HCT116 (cell line): Measurements from ENCODE around the gene GAS2. TPM values are rescaled to one million over a fixed set of nuclear protein-coding genes. Genes with fewer than 3 reads are reported as not detected.

Experiments
- ATAC-seq: fragments of 200-7000 bp; cut with Tn5 transposase; 2 replicates; pipeline ENCODE4 v1.9.1; 2020; ENCODE audit warnings: mild to moderate bottlenecking, moderate library complexity
- BruUV-seq: library from RNA; stranded (reverse); fragments of 400-500 nt; replicated peaks from 2 replicates; lab custom pipeline; 2021; lab: Mats Ljungman, UMichigan
- CTCF ChIA-PET: fragments of 300-600 bp; sonication (Branson Sonifier 250); formaldehyde crosslinking; loops from one replicate; lab custom pipeline; 2021; ENCODE audit warnings: antibody characterized with exemption; lab: Charles Lee
- POLR2A ChIA-PET: fragments of 300-600, 350-600 bp; sonication (Branson Sonifier 250); formaldehyde crosslinking; loops from one replicate; lab custom pipeline; 2021; ENCODE audit warnings: antibody characterized with exemption; lab: Charles Lee
- RAD21 ChIA-PET, 2 experiments: fragments of 300-600 bp; sonication (Branson Sonifier 250); formaldehyde crosslinking; loops; one replicate each; lab custom pipeline; 2023; ENCODE audit warnings: low total read pairs in 2 of 2; ENCODE audit not compliant: uncharacterized antibody in 2 of 2, unreplicated experiment in 2 of 2, low non-redundant PET in 1 of 2; lab: Charles Lee
- DNase-seq: peaks from one replicate; pipeline ENCODE4 v3.0.0-alpha.2; 2010; ENCODE audit warnings: low read depth, low spot score
- H2AFZ ChIP-seq: fragments of 200-600 bp; shearing (Covaris generic), sonication (generic); 2 replicates; pipeline ENCODE4 v1.6.1; 2017; ENCODE audit warnings: low read depth, mixed run types, mixed read lengths, antibody characterized with exemption, low read length; ENCODE audit not compliant: poor library complexity, severe bottlenecking
- H3K27ac ChIP-seq: 2 replicates; pipeline ENCODE4 v1.5.1; 2012; ENCODE audit warnings: low read depth, low read length
- H3K27me3 ChIP-seq: fragments of 200-600 bp; sonication (generic); 2 replicates; pipeline ENCODE4 v1.6.1; 2016; ENCODE audit warnings: mixed run types, low read length, mixed read lengths; ENCODE audit not compliant: insufficient read depth
- H3K36me3 ChIP-seq, 2 experiments: fragments of 200-500 bp in 1 of 2; fragments of 200-600 bp in 1 of 2; sonication (Bioruptor generic) in 1 of 2; sonication (generic) in 1 of 2; 2 replicates each; pipeline versions ENCODE4 v1.5.1 to v1.6.1; 2014 to 2016; ENCODE audit warnings: low read length in 2 of 2, inconsistent platforms in 1 of 2, mixed read lengths in 1 of 2, mixed run types in 1 of 2; ENCODE audit not compliant: insufficient read depth in 2 of 2, control insufficient read depth in 1 of 2
- H3K4me1 ChIP-seq, 2 experiments: fragments of 200-600 bp in 1 of 2; sonication (generic) in 1 of 2; 2 replicates each; pipeline versions ENCODE4 v1.5.1 to v1.6.1; 2012 to 2017; ENCODE audit warnings: low read length in 2 of 2, inconsistent platforms in 1 of 2, mild to moderate bottlenecking in 1 of 2, mixed read lengths in 1 of 2, mixed run types in 1 of 2, moderate library complexity in 1 of 2; ENCODE audit not compliant: insufficient read depth in 2 of 2, control insufficient read depth in 1 of 2
- H3K4me2 ChIP-seq: fragments of 200-600 bp; sonication (generic); 2 replicates; pipeline ENCODE4 v1.6.1; 2017; ENCODE audit warnings: mixed run types, low read length, mixed read lengths
- H3K4me3 ChIP-seq, 2 experiments: fragments of 200-600 bp in 1 of 2; sonication (generic) in 1 of 2; replicated peaks in 1 of 2; 2 replicates each; pipeline ENCODE4 v1.5.1; 2011 to 2016; ENCODE audit warnings: low read length in 2 of 2, control low read depth in 1 of 2, low read depth in 1 of 2, mild to moderate bottlenecking in 1 of 2, mixed read lengths in 1 of 2, mixed run types in 1 of 2
- H3K79me2 ChIP-seq: fragments of 200-600 bp; sonication (generic); 2 replicates; pipeline ENCODE4 v1.6.1; 2017; ENCODE audit warnings: mild to moderate bottlenecking, mixed run types, low read length, moderate library complexity, mixed read lengths; ENCODE audit not compliant: insufficient read depth
- H3K9ac ChIP-seq: fragments of 200-600 bp; sonication (generic); 2 replicates; pipeline ENCODE4 v1.6.1; 2016; ENCODE audit warnings: low read length, mixed read lengths
- H3K9me2 ChIP-seq: fragments of 200-600 bp; sonication (generic), shearing (Covaris generic); 2 replicates; pipeline ENCODE4 v1.6.1; 2017; ENCODE audit warnings: mixed run types, mild to moderate bottlenecking, moderate library complexity; ENCODE audit not compliant: insufficient read depth
- H3K9me3 ChIP-seq, 2 experiments: fragments of 200-500 bp in 1 of 2; fragments of 200-600 bp in 1 of 2; sonication (Bioruptor generic) in 1 of 2; sonication (generic) in 1 of 2; 2 replicates each; pipeline ENCODE4 v1.6.1; 2014 to 2017; ENCODE audit warnings: low read length in 2 of 2, mixed read lengths in 2 of 2, inconsistent platforms in 1 of 2, low read depth in 1 of 2, mild to moderate bottlenecking in 1 of 2, mixed run types in 1 of 2, moderate library complexity in 1 of 2; ENCODE audit not compliant: control insufficient read depth in 1 of 2, insufficient read depth in 1 of 2
- H4K20me1 ChIP-seq: fragments of 200-600 bp; sonication (generic), shearing (Covaris generic); 2 replicates; pipeline ENCODE4 v1.6.1; 2017; ENCODE audit warnings: mixed run types, mild to moderate bottlenecking, moderate library complexity; ENCODE audit not compliant: insufficient read depth
- CBX3 ChIP-seq: IDR thresholded peaks from 2 replicates; pipeline ENCODE4 v1.6.1; 2012; ENCODE audit warnings: low read depth
- EGR1 ChIP-seq: IDR thresholded peaks from 2 replicates; pipeline ENCODE4 v1.6.1; 2012; ENCODE audit warnings: low read depth
- ELF1 ChIP-seq: IDR thresholded peaks from 2 replicates; pipeline ENCODE4 v1.6.1; 2012; ENCODE audit warnings: low read depth, borderline replicate concordance
- EZH2 ChIP-seq: fragments of 200-600 bp; sonication (generic); IDR thresholded peaks from 2 replicates; pipeline ENCODE4 v1.6.1; 2017; ENCODE audit warnings: antibody characterized with exemption, mixed run types
- EZH2phosphoT487 ChIP-seq: fragments of 200-600 bp; IDR thresholded peaks from 2 replicates; pipeline ENCODE4 v1.6.1; 2018; ENCODE audit warnings: antibody characterized with exemption, borderline replicate concordance
- FOSL1 ChIP-seq: IDR thresholded peaks from 2 replicates; pipeline ENCODE4 v1.6.1; 2012; ENCODE audit warnings: low read depth
- JUND ChIP-seq: IDR thresholded peaks from 2 replicates; pipeline ENCODE4 v1.6.1; 2012
- POLR2A ChIP-seq: IDR thresholded peaks from 2 replicates; pipeline ENCODE4 v1.7.0; 2011; ENCODE audit warnings: borderline replicate concordance; ENCODE audit not compliant: insufficient read depth, insufficient read length; ENCODE audit errors: extremely low read depth
- POLR2AphosphoS5 ChIP-seq: IDR thresholded peaks from 2 replicates; pipeline ENCODE4 v1.6.1; 2011; ENCODE audit warnings: mild to moderate bottlenecking, low read depth, low read length, moderate library complexity
- RAD21 ChIP-seq: IDR thresholded peaks from 2 replicates; pipeline ENCODE4 v1.6.1; 2012; ENCODE audit warnings: low read depth, mild to moderate bottlenecking
- SP1 ChIP-seq: IDR thresholded peaks from 2 replicates; pipeline ENCODE4 v1.6.1; 2012; ENCODE audit warnings: low read depth
- SRF ChIP-seq: IDR thresholded peaks from 2 replicates; pipeline ENCODE4 v1.6.1; 2012; ENCODE audit warnings: low read depth
- TCF7L2 ChIP-seq: IDR thresholded peaks from 2 replicates; pipeline ENCODE4 v1.7.0; 2011; ENCODE audit warnings: borderline replicate concordance, inconsistent platforms; ENCODE audit not compliant: insufficient read depth, insufficient read length; ENCODE audit errors: extremely low read depth
- ZFX ChIP-seq: fragments of 450-650 bp; IDR thresholded peaks from 2 replicates; pipeline ENCODE4 v1.6.1; 2017
- ZNF274 ChIP-seq: fragments of 200-500 bp; sonication (Bioruptor generic); IDR thresholded peaks from 2 replicates; pipeline ENCODE4 v1.6.1; 2014; ENCODE audit warnings: mild to moderate bottlenecking, low read depth, low read length, inconsistent platforms
- intact Hi-C: fragments of 100-400 bp; cut with micrococcal nuclease; formaldehyde crosslinking; loops from 2 replicates; pipeline ENCODE4 v1.10.0; 2022
- total RNA-seq: library from RNA; stranded (reverse); gene quantifications from one replicate; pipeline ENCODE4 v1.2.1, GENCODE V29; 2021; ENCODE audit not compliant: unreplicated experiment
- TF ChIP-seq, protein P1 (sequence below): IDR thresholded peaks from 2 replicates; pipeline ENCODE4 v1.6.1; 2012
- TF ChIP-seq, protein P2 (sequence below), 3 experiments: fragments of 200-600 bp in 1 of 3; sonication (generic) in 1 of 3; IDR thresholded peaks in 2 of 3; conservative IDR thresholded peaks in 1 of 3; 2 replicates each; pipeline ENCODE4 v1.5.1; 2012 to 2017; ENCODE audit warnings: low read depth in 2 of 3, low read length in 2 of 3, antibody characterized with exemption in 1 of 3, borderline replicate concordance in 1 of 3, control low read depth in 1 of 3, mild to moderate bottlenecking in 1 of 3, mixed read lengths in 1 of 3, mixed run types in 1 of 3, moderate library complexity in 1 of 3; ENCODE audit not compliant: insufficient read depth in 1 of 3
- TF ChIP-seq, protein P3 (sequence below): IDR thresholded peaks from 2 replicates; pipeline ENCODE4 v1.6.1; 2011; ENCODE audit warnings: mild to moderate bottlenecking, low read length, moderate library complexity; ENCODE audit not compliant: insufficient replicate concordance; ENCODE audit errors: extremely low read depth
- TF ChIP-seq, protein P4 (sequence below): IDR thresholded peaks from 2 replicates; pipeline ENCODE4 v1.6.1; 2012; ENCODE audit warnings: low read depth

GAS2 gene
- total RNA-seq, 1 experiment from 2014 or later = not detected

DNA sequence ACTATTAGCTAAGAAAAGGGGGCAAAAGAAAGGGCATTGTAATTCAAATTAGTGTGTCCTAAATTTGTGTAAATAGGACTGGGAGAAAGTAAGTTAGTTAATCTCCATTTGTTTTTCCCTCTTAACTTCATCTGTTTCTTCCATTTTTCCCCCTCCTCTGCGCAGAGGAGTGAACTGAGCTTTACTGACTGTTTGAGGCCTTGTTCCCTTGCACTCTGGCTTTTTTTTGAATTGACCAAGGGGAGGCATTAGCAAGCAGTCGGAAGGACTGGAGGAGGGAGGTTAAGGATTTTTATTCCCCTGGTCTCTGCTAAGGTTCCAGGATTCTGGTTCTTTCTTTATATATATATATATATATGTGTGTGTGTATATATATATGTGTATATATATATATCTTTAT lies 25.5 kb upstream of the GAS2 start:
- Histone ChIP-seq H3K9me2 (no peaks in the 10 kb centered on the region), H3K4me2 (no peak overlapping the region), H4K20me1 (no peaks in the 10 kb centered on the region), H3K79me2 (no peaks in the 10 kb centered on the region), H2AFZ (no peak overlapping the region), H3K9ac (no peak overlapping the region), H3K4me3 (no peak overlapping the region), H3K36me3 (no peaks in the 10 kb centered on the region; a peak in 1 of 4 replicates), H3K9me3 (no peaks in the 10 kb centered on the region), H3K4me1 (no peaks in the 10 kb centered on the region), H3K27me3 (no peaks in the 10 kb centered on the region), H3K27ac (no peak overlapping the region)
- TF ChIP-seq, protein P1, sequence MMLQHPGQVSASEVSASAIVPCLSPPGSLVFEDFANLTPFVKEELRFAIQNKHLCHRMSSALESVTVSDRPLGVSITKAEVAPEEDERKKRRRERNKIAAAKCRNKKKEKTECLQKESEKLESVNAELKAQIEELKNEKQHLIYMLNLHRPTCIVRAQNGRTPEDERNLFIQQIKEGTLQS = no peak
- TF ChIP-seq POLR2A = no peak
- no peak for TF ChIP-seq SRF
- no peak for TF ChIP-seq FOSL1
- no peak for TF ChIP-seq EGR1
- TF ChIP-seq, protein P2, sequence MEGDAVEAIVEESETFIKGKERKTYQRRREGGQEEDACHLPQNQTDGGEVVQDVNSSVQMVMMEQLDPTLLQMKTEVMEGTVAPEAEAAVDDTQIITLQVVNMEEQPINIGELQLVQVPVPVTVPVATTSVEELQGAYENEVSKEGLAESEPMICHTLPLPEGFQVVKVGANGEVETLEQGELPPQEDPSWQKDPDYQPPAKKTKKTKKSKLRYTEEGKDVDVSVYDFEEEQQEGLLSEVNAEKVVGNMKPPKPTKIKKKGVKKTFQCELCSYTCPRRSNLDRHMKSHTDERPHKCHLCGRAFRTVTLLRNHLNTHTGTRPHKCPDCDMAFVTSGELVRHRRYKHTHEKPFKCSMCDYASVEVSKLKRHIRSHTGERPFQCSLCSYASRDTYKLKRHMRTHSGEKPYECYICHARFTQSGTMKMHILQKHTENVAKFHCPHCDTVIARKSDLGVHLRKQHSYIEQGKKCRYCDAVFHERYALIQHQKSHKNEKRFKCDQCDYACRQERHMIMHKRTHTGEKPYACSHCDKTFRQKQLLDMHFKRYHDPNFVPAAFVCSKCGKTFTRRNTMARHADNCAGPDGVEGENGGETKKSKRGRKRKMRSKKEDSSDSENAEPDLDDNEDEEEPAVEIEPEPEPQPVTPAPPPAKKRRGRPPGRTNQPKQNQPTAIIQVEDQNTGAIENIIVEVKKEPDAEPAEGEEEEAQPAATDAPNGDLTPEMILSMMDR (IDR thresholded peaks at IDR 0.05 in 2 of 3, conservative IDR thresholded peaks at IDR 0.05 in 1 of 3; ENCODE audit: borderline replicate concordance in 1 of 3, insufficient read depth in 1 of 3, low read depth in 2 of 3, low read length in 2 of 3) = no peak
- no peak for TF ChIP-seq SP1
- TF ChIP-seq, protein P3, sequence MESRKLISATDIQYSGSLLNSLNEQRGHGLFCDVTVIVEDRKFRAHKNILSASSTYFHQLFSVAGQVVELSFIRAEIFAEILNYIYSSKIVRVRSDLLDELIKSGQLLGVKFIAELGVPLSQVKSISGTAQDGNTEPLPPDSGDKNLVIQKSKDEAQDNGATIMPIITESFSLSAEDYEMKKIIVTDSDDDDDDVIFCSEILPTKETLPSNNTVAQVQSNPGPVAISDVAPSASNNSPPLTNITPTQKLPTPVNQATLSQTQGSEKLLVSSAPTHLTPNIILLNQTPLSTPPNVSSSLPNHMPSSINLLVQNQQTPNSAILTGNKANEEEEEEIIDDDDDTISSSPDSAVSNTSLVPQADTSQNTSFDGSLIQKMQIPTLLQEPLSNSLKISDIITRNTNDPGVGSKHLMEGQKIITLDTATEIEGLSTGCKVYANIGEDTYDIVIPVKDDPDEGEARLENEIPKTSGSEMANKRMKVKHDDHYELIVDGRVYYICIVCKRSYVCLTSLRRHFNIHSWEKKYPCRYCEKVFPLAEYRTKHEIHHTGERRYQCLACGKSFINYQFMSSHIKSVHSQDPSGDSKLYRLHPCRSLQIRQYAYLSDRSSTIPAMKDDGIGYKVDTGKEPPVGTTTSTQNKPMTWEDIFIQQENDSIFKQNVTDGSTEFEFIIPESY = no peak
- TF ChIP-seq EZH2 = no peak
- TF ChIP-seq CBX3 = no peak
- TF ChIP-seq ZFX = no peak
- no peak for TF ChIP-seq ZNF274
- TF ChIP-seq, protein P4, sequence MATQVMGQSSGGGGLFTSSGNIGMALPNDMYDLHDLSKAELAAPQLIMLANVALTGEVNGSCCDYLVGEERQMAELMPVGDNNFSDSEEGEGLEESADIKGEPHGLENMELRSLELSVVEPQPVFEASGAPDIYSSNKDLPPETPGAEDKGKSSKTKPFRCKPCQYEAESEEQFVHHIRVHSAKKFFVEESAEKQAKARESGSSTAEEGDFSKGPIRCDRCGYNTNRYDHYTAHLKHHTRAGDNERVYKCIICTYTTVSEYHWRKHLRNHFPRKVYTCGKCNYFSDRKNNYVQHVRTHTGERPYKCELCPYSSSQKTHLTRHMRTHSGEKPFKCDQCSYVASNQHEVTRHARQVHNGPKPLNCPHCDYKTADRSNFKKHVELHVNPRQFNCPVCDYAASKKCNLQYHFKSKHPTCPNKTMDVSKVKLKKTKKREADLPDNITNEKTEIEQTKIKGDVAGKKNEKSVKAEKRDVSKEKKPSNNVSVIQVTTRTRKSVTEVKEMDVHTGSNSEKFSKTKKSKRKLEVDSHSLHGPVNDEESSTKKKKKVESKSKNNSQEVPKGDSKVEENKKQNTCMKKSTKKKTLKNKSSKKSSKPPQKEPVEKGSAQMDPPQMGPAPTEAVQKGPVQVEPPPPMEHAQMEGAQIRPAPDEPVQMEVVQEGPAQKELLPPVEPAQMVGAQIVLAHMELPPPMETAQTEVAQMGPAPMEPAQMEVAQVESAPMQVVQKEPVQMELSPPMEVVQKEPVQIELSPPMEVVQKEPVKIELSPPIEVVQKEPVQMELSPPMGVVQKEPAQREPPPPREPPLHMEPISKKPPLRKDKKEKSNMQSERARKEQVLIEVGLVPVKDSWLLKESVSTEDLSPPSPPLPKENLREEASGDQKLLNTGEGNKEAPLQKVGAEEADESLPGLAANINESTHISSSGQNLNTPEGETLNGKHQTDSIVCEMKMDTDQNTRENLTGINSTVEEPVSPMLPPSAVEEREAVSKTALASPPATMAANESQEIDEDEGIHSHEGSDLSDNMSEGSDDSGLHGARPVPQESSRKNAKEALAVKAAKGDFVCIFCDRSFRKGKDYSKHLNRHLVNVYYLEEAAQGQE = no peak
- no peak for TF ChIP-seq EZH2phosphoT487
- TF ChIP-seq ELF1 = no peak
- no peak for TF ChIP-seq JUND
- TF ChIP-seq POLR2AphosphoS5 = no peak
- TF ChIP-seq RAD21 = no peak
- TF ChIP-seq TCF7L2 = no peak
- intact Hi-C loops = no loop called here
- RAD21 ChIA-PET = no interaction called here
- ATAC-seq (no peak), DNase-seq (no peak)
- no TSS peak for BruUV-seq
- POLR2A ChIA-PET = no interaction called here
- CTCF ChIA-PET = no interaction called here
